ENCODE data around the gene RAI1.

The RAI1 gene

DNA sequence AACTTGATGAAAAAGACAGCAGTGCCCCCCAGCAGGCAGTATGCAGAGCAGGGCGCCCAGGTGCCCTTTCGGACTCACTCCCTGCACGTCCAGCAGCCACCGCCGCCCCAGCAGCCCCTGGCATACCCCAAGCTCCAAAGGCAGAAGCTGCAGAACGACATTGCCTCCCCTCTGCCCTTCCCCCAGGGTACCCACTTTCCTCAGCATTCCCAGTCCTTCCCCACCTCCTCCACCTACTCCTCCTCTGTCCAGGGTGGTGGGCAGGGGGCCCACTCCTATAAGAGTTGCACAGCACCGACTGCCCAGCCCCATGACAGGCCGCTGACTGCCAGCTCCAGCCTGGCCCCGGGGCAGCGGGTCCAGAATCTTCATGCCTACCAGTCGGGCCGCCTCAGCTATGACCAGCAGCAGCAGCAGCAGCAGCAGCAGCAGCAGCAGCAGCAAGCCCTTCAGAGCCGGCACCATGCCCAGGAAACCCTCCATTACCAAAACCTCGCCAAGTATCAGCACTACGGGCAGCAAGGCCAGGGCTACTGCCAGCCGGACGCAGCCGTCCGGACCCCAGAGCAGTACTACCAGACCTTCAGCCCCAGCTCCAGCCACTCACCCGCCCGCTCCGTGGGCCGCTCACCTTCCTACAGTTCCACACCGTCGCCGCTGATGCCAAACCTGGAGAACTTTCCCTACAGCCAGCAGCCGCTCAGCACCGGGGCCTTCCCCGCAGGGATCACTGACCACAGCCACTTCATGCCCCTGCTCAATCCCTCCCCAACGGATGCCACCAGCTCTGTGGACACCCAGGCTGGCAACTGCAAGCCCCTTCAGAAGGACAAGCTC, 112.3 kb downstream of the RAI1 start:
- no peaks in the 10 kb centered on the region for H3K27me3 ChIP-seq (ENCODE audit: control insufficient read depth in 2 of 2, insufficient read depth in 2 of 2, low read length in 2 of 2)
- no peak overlapping the region for H3K4me3 ChIP-seq (ENCODE audit: low read length in 2 of 2)
- no peak overlapping the region for H3K9ac ChIP-seq (ENCODE audit: low read depth in 1 of 2, low read length in 2 of 2)
- H3K27ac ChIP-seq (ENCODE audit: low read depth in 2 of 2, low read length in 2 of 2): peak overlapping the region in 1 of 2 donors; percentile 16
- peaks cover 15 to 16% of the 10 kb centered on the region in 2 donors for H3K4me1 ChIP-seq (ENCODE audit: control insufficient read depth in 2 of 2, insufficient read depth in 2 of 2, low read length in 2 of 2)
- H3K9me3 ChIP-seq (ENCODE audit: control insufficient read depth in 2 of 2, low read length in 2 of 2): no peaks in the 10 kb centered on the region
- peaks cover 14 to 21% of the 10 kb centered on the region in 2 donors for H3K36me3 ChIP-seq (ENCODE audit: control insufficient read depth in 2 of 2, insufficient read depth in 2 of 2, low read length in 2 of 2)

DNA sequence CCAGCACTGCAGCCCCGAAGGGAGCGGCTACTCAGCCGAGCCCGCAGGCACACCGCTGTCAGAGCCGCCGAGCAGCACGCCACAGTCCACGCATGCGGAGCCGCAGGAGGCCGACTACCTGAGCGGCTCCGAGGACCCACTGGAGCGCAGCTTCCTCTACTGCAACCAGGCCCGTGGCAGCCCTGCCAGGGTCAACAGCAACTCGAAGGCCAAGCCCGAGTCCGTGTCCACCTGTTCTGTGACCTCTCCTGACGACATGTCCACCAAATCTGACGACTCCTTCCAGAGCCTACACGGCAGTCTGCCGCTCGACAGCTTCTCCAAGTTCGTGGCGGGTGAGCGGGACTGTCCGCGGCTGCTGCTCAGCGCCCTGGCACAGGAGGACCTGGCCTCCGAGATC, 113.1 kb downstream of the RAI1 start:
- peaks cover 15 to 16% of the 10 kb centered on the region in 2 donors for H3K4me1 ChIP-seq (ENCODE audit: control insufficient read depth in 2 of 2, insufficient read depth in 2 of 2, low read length in 2 of 2)
- H3K27me3 ChIP-seq (ENCODE audit: control insufficient read depth in 2 of 2, insufficient read depth in 2 of 2, low read length in 2 of 2): no peaks in the 10 kb centered on the region
- H3K4me3 ChIP-seq (ENCODE audit: low read length in 2 of 2): no peak overlapping the region
- peaks cover 14 to 23% of the 10 kb centered on the region in 2 donors for H3K36me3 ChIP-seq (ENCODE audit: control insufficient read depth in 2 of 2, insufficient read depth in 2 of 2, low read length in 2 of 2)
- no peak overlapping the region for H3K9ac ChIP-seq (ENCODE audit: low read depth in 1 of 2, low read length in 2 of 2)
- no peak overlapping the region for H3K27ac ChIP-seq (ENCODE audit: low read depth in 2 of 2, low read length in 2 of 2)
- H3K9me3 ChIP-seq (ENCODE audit: control insufficient read depth in 2 of 2, low read length in 2 of 2): no peaks in the 10 kb centered on the region

DNA sequence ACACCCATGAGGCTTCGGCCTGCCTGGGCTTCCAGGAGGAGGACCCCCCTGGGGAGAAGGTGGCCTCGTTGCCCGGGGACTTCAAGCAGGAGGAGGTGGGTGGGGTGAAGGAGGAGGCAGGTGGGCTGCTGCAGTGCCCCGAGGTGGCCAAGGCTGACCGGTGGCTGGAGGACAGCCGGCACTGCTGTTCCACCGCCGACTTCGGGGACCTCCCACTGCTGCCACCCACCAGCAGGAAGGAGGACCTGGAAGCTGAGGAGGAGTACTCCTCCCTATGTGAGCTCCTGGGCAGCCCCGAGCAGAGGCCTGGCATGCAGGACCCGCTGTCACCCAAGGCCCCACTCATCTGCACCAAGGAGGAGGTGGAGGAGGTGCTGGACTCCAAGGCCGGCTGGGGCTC, 114.0 kb downstream of the RAI1 start:
- H3K4me1 ChIP-seq (ENCODE audit: control insufficient read depth in 2 of 2, insufficient read depth in 2 of 2, low read length in 2 of 2): peaks cover 9% of the 10 kb centered on the region in 2 donors

GRCh38 chr17:17795946-17796786, 114.9 kb downstream of the RAI1 start:
- no peak overlapping the region for H3K4me3 ChIP-seq (ENCODE audit: low read length in 2 of 2)
- peaks cover 7 to 9% of the 10 kb centered on the region in 2 donors for H3K4me1 ChIP-seq (ENCODE audit: control insufficient read depth in 2 of 2, insufficient read depth in 2 of 2, low read length in 2 of 2)
- H3K9ac ChIP-seq (ENCODE audit: low read depth in 1 of 2, low read length in 2 of 2): no peak overlapping the region
- H3K27ac ChIP-seq (ENCODE audit: low read depth in 2 of 2, low read length in 2 of 2): no peak overlapping the region
- no peaks in the 10 kb centered on the region for H3K27me3 ChIP-seq (ENCODE audit: control insufficient read depth in 2 of 2, insufficient read depth in 2 of 2, low read length in 2 of 2)
- no peaks in the 10 kb centered on the region for H3K9me3 ChIP-seq (ENCODE audit: control insufficient read depth in 2 of 2, low read length in 2 of 2)
- peaks cover 14 to 23% of the 10 kb centered on the region in 2 donors for H3K36me3 ChIP-seq (ENCODE audit: control insufficient read depth in 2 of 2, insufficient read depth in 2 of 2, low read length in 2 of 2)

More for the DNA sequence above, 114.0 kb downstream of the RAI1 start:
- Histone ChIP-seq H3K36me3 (ENCODE audit: control insufficient read depth in 2 of 2, insufficient read depth in 2 of 2, low read length in 2 of 2) (peaks cover 14 to 23% of the 10 kb centered on the region in 2 donors), H3K9ac (ENCODE audit: low read depth in 1 of 2, low read length in 2 of 2) (no peak overlapping the region), H3K9me3 (ENCODE audit: control insufficient read depth in 2 of 2, low read length in 2 of 2) (no peaks in the 10 kb centered on the region), H3K4me3 (ENCODE audit: low read length in 2 of 2) (no peak overlapping the region), H3K27ac (ENCODE audit: low read depth in 2 of 2, low read length in 2 of 2) (no peak overlapping the region), H3K27me3 (ENCODE audit: control insufficient read depth in 2 of 2, insufficient read depth in 2 of 2, low read length in 2 of 2) (no peaks in the 10 kb centered on the region)

DNA sequence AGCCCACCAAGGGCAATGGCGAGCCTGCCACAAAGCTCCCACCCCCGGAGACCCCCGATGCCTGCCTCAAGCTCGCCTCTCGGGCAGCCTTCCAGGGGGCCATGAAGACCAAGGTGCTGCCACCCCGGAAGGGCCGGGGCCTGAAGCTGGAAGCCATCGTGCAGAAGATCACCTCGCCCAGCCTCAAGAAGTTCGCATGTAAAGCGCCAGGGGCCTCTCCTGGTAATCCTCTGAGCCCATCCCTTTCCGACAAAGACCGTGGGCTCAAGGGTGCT, 115.5 kb downstream of the RAI1 start:
- H3K36me3 ChIP-seq (ENCODE audit: control insufficient read depth in 2 of 2, insufficient read depth in 2 of 2, low read length in 2 of 2): peaks cover 14 to 23% of the 10 kb centered on the region in 2 donors
- H3K9ac ChIP-seq (ENCODE audit: low read depth in 1 of 2, low read length in 2 of 2): no peak overlapping the region
- no peaks in the 10 kb centered on the region for H3K27me3 ChIP-seq (ENCODE audit: control insufficient read depth in 2 of 2, insufficient read depth in 2 of 2, low read length in 2 of 2)
- H3K9me3 ChIP-seq (ENCODE audit: control insufficient read depth in 2 of 2, low read length in 2 of 2): no peaks in the 10 kb centered on the region
- H3K4me3 ChIP-seq (ENCODE audit: low read length in 2 of 2): no peak overlapping the region
- H3K27ac ChIP-seq (ENCODE audit: low read depth in 2 of 2, low read length in 2 of 2): no peak overlapping the region
- peaks cover 6 to 9% of the 10 kb centered on the region in 2 donors for H3K4me1 ChIP-seq (ENCODE audit: control insufficient read depth in 2 of 2, insufficient read depth in 2 of 2, low read length in 2 of 2)

DNA sequence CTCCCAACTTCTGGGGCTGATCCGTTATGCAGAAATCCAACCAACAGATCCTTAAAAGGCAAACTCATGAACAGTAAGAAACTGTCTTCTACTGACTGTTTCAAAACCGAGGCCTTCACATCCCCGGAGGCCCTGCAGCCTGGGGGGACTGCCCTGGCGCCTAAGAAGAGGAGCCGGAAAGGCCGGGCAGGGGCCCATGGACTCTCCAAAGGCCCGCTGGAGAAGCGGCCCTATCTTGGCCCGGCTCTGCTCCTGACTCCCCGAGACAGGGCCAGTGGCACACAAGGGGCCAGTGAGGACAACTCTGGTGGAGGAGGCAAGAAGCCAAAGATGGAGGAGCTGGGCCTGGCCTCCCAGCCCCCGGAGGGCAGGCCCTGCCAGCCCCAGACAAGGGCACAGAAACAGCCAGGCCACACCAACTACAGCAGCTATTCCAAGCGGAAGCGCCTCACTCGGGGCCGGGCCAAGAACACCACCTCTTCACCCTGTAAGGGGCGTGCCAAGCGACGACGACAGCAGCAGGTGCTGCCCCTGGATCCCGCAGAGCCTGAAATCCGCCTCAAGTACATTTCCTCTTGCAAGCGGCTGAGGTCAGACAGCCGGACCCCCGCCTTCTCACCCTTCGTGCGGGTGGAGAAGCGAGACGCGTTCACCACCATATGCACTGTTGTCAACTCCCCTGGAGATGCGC, 116.0 kb downstream of the RAI1 start:
- H3K36me3 ChIP-seq (ENCODE audit: control insufficient read depth in 2 of 2, insufficient read depth in 2 of 2, low read length in 2 of 2): peaks cover 14 to 23% of the 10 kb centered on the region in 2 donors
- H3K27ac ChIP-seq (ENCODE audit: low read depth in 2 of 2, low read length in 2 of 2): no peak overlapping the region
- no peaks in the 10 kb centered on the region for H3K9me3 ChIP-seq (ENCODE audit: control insufficient read depth in 2 of 2, low read length in 2 of 2)
- H3K27me3 ChIP-seq (ENCODE audit: control insufficient read depth in 2 of 2, insufficient read depth in 2 of 2, low read length in 2 of 2): no peaks in the 10 kb centered on the region
- H3K4me1 ChIP-seq (ENCODE audit: control insufficient read depth in 2 of 2, insufficient read depth in 2 of 2, low read length in 2 of 2): peaks cover under 1 to 5% of the 10 kb centered on the region in 2 donors
- no peak overlapping the region for H3K4me3 ChIP-seq (ENCODE audit: low read length in 2 of 2)
- no peak overlapping the region for H3K9ac ChIP-seq (ENCODE audit: low read depth in 1 of 2, low read length in 2 of 2)

DNA sequence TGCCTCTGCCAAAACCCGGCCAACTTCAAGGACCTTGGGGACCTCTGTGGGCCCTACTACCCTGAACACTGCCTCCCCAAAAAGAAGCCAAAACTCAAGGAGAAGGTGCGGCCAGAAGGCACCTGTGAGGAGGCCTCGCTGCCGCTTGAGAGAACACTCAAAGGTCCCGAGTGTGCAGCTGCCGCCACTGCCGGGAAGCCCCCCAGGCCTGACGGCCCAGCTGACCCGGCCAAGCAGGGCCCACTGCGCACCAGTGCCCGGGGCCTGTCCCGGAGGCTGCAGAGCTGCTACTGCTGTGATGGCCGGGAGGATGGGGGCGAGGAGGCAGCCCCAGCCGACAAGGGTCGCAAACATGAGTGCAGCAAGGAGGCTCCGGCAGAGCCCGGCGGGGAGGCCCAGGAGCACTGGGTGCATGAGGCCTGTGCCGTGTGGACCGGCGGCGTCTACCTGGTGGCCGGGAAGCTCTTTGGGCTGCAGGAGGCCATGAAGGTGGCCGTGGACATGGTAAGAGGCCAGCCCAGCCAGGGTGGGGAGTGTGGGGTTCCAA, 116.8 kb downstream of the RAI1 start:
- H3K27ac ChIP-seq (ENCODE audit: low read depth in 2 of 2, low read length in 2 of 2): no peak overlapping the region
- H3K27me3 ChIP-seq (ENCODE audit: control insufficient read depth in 2 of 2, insufficient read depth in 2 of 2, low read length in 2 of 2): no peaks in the 10 kb centered on the region
- H3K4me3 ChIP-seq (ENCODE audit: low read length in 2 of 2): no peak overlapping the region
- peaks cover 14 to 23% of the 10 kb centered on the region in 2 donors for H3K36me3 ChIP-seq (ENCODE audit: control insufficient read depth in 2 of 2, insufficient read depth in 2 of 2, low read length in 2 of 2)
- H3K4me1 ChIP-seq (ENCODE audit: control insufficient read depth in 2 of 2, insufficient read depth in 2 of 2, low read length in 2 of 2): peaks cover 0 to 1% of the 10 kb centered on the region in 2 donors
- no peak overlapping the region for H3K9ac ChIP-seq (ENCODE audit: low read depth in 1 of 2, low read length in 2 of 2)
- no peaks in the 10 kb centered on the region for H3K9me3 ChIP-seq (ENCODE audit: control insufficient read depth in 2 of 2, low read length in 2 of 2)

DNA sequence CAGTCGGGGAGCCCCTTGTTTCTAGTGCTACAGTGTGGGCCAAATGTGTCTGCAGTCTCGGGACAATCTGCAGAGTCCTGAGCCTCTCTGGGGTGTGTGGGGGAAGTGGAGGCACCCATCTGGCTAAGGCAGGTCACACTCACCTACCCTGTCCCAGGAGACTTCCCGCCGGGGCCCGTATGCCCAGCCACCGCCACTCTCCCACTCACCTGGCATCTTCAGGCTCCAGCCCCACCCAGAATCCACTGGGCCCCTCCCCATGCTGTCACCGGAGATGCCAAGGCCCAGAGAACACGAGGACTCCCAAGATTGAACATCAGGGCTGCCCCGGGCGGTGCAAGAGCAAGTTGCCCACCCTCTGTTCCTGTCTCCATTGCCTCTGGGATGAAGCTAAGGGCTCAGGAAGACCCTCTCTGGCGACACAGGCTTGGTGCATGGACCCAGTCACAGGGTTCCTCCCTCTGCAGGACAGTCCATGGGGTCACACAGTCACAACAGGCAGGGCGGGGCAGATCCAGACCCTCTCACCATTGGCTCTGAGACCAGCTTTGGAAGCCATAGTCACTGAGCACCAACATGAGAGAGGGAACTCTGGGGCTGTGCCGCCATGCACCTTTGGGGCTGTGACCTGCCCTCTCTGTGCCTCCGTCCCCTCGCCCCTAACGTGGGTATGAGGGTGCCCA, 117.5 kb downstream of the RAI1 start:
- Histone ChIP-seq H3K4me3 (ENCODE audit: low read length in 2 of 2) (no peak overlapping the region), H3K36me3 (ENCODE audit: control insufficient read depth in 2 of 2, insufficient read depth in 2 of 2, low read length in 2 of 2) (peaks cover 17 to 26% of the 10 kb centered on the region in 2 donors), H3K9ac (ENCODE audit: low read depth in 1 of 2, low read length in 2 of 2) (no peak overlapping the region), H3K27me3 (ENCODE audit: control insufficient read depth in 2 of 2, insufficient read depth in 2 of 2, low read length in 2 of 2) (no peaks in the 10 kb centered on the region), H3K9me3 (ENCODE audit: control insufficient read depth in 2 of 2, low read length in 2 of 2) (no peaks in the 10 kb centered on the region), H3K4me1 (ENCODE audit: control insufficient read depth in 2 of 2, insufficient read depth in 2 of 2, low read length in 2 of 2) (no peaks in the 10 kb centered on the region), H3K27ac (ENCODE audit: low read depth in 2 of 2, low read length in 2 of 2) (no peak overlapping the region)

DNA sequence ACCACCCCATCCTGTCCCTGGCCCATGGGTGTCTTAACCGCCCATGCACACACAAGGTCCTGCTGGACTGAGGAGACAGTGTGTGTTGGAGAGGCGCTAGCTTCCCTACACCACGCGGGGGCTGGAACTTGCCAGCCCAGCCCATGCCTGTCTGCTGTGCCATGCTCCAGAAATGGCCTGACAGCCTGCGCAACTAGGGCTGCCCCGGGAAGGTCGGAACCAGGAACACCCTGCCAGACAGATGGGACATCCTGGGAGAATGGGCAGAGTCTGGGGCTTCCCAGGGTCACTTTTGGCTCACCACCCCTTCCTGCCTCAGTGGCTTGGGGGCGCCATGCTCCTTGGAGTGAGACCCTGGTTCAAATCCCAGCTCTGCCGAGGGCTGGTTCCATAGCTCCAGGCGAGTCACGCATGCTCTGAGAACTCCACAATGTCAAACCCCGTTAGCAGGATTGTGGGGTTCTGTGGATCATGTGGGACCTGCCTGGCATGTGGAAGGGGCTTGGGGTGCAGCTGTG, 119.3 kb downstream of the RAI1 start:
- H3K9me3 ChIP-seq (ENCODE audit: control insufficient read depth in 2 of 2, low read length in 2 of 2): no peaks in the 10 kb centered on the region
- no peaks in the 10 kb centered on the region for H3K27me3 ChIP-seq (ENCODE audit: control insufficient read depth in 2 of 2, insufficient read depth in 2 of 2, low read length in 2 of 2)
- no peaks in the 10 kb centered on the region for H3K4me1 ChIP-seq (ENCODE audit: control insufficient read depth in 2 of 2, insufficient read depth in 2 of 2, low read length in 2 of 2)
- peaks cover 12 to 14% of the 10 kb centered on the region in 2 donors for H3K36me3 ChIP-seq (ENCODE audit: control insufficient read depth in 2 of 2, insufficient read depth in 2 of 2, low read length in 2 of 2)
- H3K9ac ChIP-seq (ENCODE audit: low read depth in 1 of 2, low read length in 2 of 2): no peak overlapping the region
- no peak overlapping the region for H3K27ac ChIP-seq (ENCODE audit: low read depth in 2 of 2, low read length in 2 of 2)
- no peak overlapping the region for H3K4me3 ChIP-seq (ENCODE audit: low read length in 2 of 2)
